ENCODE data around the gene THSD7A.
A peak's percentile ranks its signal among the peaks of the same experiment; 100 is the strongest.

The THSD7A gene

DNA sequence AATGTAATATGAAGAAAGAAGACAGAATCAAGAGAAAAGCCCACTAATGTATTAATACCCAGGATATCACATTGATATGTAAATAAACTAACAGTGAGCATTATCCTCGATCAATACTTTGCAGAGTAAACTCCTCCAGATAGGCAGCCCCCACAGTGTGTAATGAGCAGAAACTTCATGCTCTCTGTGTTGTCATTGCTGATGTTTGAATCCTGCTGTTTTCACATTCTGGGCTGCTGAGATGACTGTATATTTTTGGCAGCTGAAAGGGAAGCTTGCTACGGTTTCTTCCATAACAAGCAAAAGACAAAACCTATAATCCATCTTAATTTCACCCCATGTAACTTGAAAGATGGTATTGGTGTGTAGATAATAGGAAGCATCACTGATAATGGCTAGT, 15.3 kb upstream of the THSD7A start:
- Histone ChIP-seq H2AFZ (ENCODE audit: low read depth, low read length) (peak overlapping the region; percentile 52; the same call in 1 of the 2 replicates), H3K4me1 (ENCODE audit: low read length) (peaks cover 26% of the 10 kb centered on the region), H3K9ac (ENCODE audit: low read length) (no peak overlapping the region), H4K20me1 (ENCODE audit: insufficient read depth, low read length) (no peaks in the 10 kb centered on the region), H3K36me3 (replicated peaks; ENCODE audit: low read depth, low read length) (no peaks in the 10 kb centered on the region), H3K4me3 (ENCODE audit: low read length) (peak overlapping the region; percentile 20; the same call in 1 of the 2 replicates), H3K27ac (ENCODE audit: low read length) (no peak overlapping the region), H3K79me2 (ENCODE audit: low read length) (no peaks in the 10 kb centered on the region), H3K27me3 (ENCODE audit: low read depth, low read length) (no peaks in the 10 kb centered on the region), H3K4me2 (ENCODE audit: low read length) (peak overlapping the region; percentile 24), H3K9me3 (ENCODE audit: insufficient read depth, low read length) (no peaks in the 10 kb centered on the region)
- TF ChIP-seq EZH2phosphoT487 (IDR thresholded peaks at IDR 0.05; ENCODE audit: low read depth): no peak
- TF ChIP-seq, protein P1, sequence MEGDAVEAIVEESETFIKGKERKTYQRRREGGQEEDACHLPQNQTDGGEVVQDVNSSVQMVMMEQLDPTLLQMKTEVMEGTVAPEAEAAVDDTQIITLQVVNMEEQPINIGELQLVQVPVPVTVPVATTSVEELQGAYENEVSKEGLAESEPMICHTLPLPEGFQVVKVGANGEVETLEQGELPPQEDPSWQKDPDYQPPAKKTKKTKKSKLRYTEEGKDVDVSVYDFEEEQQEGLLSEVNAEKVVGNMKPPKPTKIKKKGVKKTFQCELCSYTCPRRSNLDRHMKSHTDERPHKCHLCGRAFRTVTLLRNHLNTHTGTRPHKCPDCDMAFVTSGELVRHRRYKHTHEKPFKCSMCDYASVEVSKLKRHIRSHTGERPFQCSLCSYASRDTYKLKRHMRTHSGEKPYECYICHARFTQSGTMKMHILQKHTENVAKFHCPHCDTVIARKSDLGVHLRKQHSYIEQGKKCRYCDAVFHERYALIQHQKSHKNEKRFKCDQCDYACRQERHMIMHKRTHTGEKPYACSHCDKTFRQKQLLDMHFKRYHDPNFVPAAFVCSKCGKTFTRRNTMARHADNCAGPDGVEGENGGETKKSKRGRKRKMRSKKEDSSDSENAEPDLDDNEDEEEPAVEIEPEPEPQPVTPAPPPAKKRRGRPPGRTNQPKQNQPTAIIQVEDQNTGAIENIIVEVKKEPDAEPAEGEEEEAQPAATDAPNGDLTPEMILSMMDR (IDR thresholded peaks at IDR 0.05; ENCODE audit: low read depth, low read length): no peak

- H3K27ac ChIP-seq (ENCODE audit: low read length): no peak overlapping the region
- peaks cover 26% of the 10 kb centered on the region for H3K4me1 ChIP-seq (ENCODE audit: low read length)
- H3K27me3 ChIP-seq (ENCODE audit: low read depth, low read length): no peaks in the 10 kb centered on the region
- no peaks in the 10 kb centered on the region for H4K20me1 ChIP-seq (ENCODE audit: insufficient read depth, low read length)
- H3K9ac ChIP-seq (ENCODE audit: low read length): no peak overlapping the region
- no peak for TF ChIP-seq EZH2phosphoT487 (IDR thresholded peaks at IDR 0.05; ENCODE audit: low read depth)
- TF ChIP-seq, protein P1 (IDR thresholded peaks at IDR 0.05; ENCODE audit: low read depth, low read length): no peak
- H3K79me2 ChIP-seq (ENCODE audit: low read length): no peaks in the 10 kb centered on the region
- H3K4me3 ChIP-seq (ENCODE audit: low read length): no peak overlapping the region
- H3K36me3 ChIP-seq (replicated peaks; ENCODE audit: low read depth, low read length): no peaks in the 10 kb centered on the region
- peak overlapping the region; percentile 30; the same call in 1 of the 2 replicates for H2AFZ ChIP-seq (ENCODE audit: low read depth, low read length)
- H3K9me3 ChIP-seq (ENCODE audit: insufficient read depth, low read length): no peaks in the 10 kb centered on the region
- no peak overlapping the region; the same call in 1 of the 2 replicates for H3K4me2 ChIP-seq (ENCODE audit: low read length)
These were observed 14.5 kb upstream of the THSD7A start for GRCh38 chr7:11846361-11846955.

DNA sequence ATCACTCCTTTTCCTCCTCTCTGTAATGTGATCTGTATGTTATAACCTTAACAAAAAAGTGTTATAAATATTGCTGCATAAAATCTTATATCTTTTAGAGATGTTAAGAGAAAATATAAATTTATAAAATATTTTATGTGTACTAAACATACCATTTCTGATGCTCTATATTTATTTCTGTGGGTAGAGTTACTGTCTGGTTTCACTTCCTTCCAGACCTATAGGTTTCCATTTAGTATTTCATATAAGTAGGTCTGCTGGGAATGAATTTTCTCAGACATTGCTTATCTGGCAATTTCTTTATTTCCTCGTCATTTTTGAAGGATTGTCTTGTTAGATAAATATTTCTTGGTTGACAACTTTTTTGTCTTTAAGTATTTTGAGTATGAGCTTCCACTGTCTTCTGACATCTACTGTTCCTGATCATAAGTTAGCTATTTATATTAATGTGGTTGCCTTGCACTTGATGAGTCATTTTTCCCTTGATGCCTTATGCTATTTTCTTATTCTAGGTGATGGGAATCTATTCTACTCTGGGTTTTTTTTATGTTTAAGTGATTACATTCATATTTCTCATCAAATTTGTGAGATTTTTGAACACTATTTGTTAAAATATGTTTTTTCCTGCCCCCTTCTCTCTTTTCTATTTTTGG, 11.2 kb upstream of the THSD7A start:
- no peak overlapping the region for H3K27ac ChIP-seq (ENCODE audit: low read length)
- peaks cover 26% of the 10 kb centered on the region for H3K4me1 ChIP-seq (ENCODE audit: low read length)
- H3K27me3 ChIP-seq (ENCODE audit: low read depth, low read length): no peaks in the 10 kb centered on the region
- no peaks in the 10 kb centered on the region for H3K79me2 ChIP-seq (ENCODE audit: low read length)
- no peaks in the 10 kb centered on the region for H4K20me1 ChIP-seq (ENCODE audit: insufficient read depth, low read length)
- H3K36me3 ChIP-seq (replicated peaks; ENCODE audit: low read depth, low read length): no peaks in the 10 kb centered on the region
- H3K4me3 ChIP-seq (ENCODE audit: low read length): no peak overlapping the region
- H3K4me2 ChIP-seq (ENCODE audit: low read length): no peak overlapping the region
- H3K9me3 ChIP-seq (ENCODE audit: insufficient read depth, low read length): no peaks in the 10 kb centered on the region
- TF ChIP-seq, protein P1 (IDR thresholded peaks at IDR 0.05; ENCODE audit: low read depth, low read length): no peak
- no peak for TF ChIP-seq EZH2phosphoT487 (IDR thresholded peaks at IDR 0.05; ENCODE audit: low read depth)
- no peak overlapping the region for H3K9ac ChIP-seq (ENCODE audit: low read length)
- no peak overlapping the region for H2AFZ ChIP-seq (ENCODE audit: low read depth, low read length)

GRCh38 chr7:11841657-11842056, 9.7 kb upstream of the THSD7A start:
- no peak overlapping the region for H3K27ac ChIP-seq (ENCODE audit: low read length)
- no peak overlapping the region for H3K4me3 ChIP-seq (ENCODE audit: low read length)
- H3K79me2 ChIP-seq (ENCODE audit: low read length): no peaks in the 10 kb centered on the region
- no peaks in the 10 kb centered on the region for H3K27me3 ChIP-seq (ENCODE audit: low read depth, low read length)
- no peaks in the 10 kb centered on the region for H3K36me3 ChIP-seq (replicated peaks; ENCODE audit: low read depth, low read length)
- H3K9ac ChIP-seq (ENCODE audit: low read length): no peak overlapping the region
- 0 out of 2 replicates have a peak, but pooled peaks cover 4% of the 10 kb centered on the region for H3K9me3 ChIP-seq (ENCODE audit: insufficient read depth, low read length)
- no peak overlapping the region for H3K4me2 ChIP-seq (ENCODE audit: low read length)
- no peak for TF ChIP-seq EZH2phosphoT487 (IDR thresholded peaks at IDR 0.05; ENCODE audit: low read depth)
- TF ChIP-seq, protein P1 (IDR thresholded peaks at IDR 0.05; ENCODE audit: low read depth, low read length): no peak
- H4K20me1 ChIP-seq (ENCODE audit: insufficient read depth, low read length): no peaks in the 10 kb centered on the region
- peaks cover 14% of the 10 kb centered on the region for H3K4me1 ChIP-seq (ENCODE audit: low read length)
- no peak overlapping the region for H2AFZ ChIP-seq (ENCODE audit: low read depth, low read length)
